SK-N-SH (cell line): ENCODE results near the gene ATRAID.

Experiments
- EP300 ChIP-seq, 2 experiments: IDR thresholded peaks; 2 replicates each; pipeline versions ENCODE4 v1.4.0 to v1.6.1; 2012; ENCODE audit warnings: borderline replicate concordance in 1 of 2, low read depth in 1 of 2, low read length in 1 of 2
- MXI1 ChIP-seq: IDR thresholded peaks from 2 replicates; pipeline ENCODE4 v1.6.1; 2012; ENCODE audit warnings: mild to moderate bottlenecking, low read depth, low read length, improper control_type of control experiment
- POLR2AphosphoS5 ChIP-seq: IDR thresholded peaks from 2 replicates; pipeline ENCODE4 v1.6.1; 2012; ENCODE audit warnings: low read depth, low read length
- RAD21 ChIP-seq: IDR thresholded peaks from 2 replicates; pipeline ENCODE4 v1.6.1; 2012; ENCODE audit warnings: mild to moderate bottlenecking, low read length
- RCOR1 ChIP-seq: fragments of 150-350 bp; IDR thresholded peaks from 2 replicates; pipeline ENCODE4 v1.6.1; 2017; ENCODE audit warnings: antibody characterized with exemption, low read length
- TF ChIP-seq, protein P1 (sequence below): fragments of 200-600 bp; sonication (generic); IDR thresholded peaks from 2 replicates; pipeline ENCODE4 v1.6.1; 2017; ENCODE audit warnings: antibody characterized with exemption, mild to moderate bottlenecking, moderate library complexity
- TF ChIP-seq, protein P2 (sequence below): IDR thresholded peaks from 2 replicates; pipeline ENCODE4 v1.6.1; 2012; ENCODE audit warnings: mild to moderate bottlenecking, low read depth, low read length, moderate library complexity
- TF ChIP-seq, protein P3 (sequence below): fragments of 150-350 bp; IDR thresholded peaks from 2 replicates; pipeline ENCODE4 v1.6.1; 2017; ENCODE audit warnings: antibody characterized with exemption, low read length, low read depth, borderline replicate concordance

DNA sequence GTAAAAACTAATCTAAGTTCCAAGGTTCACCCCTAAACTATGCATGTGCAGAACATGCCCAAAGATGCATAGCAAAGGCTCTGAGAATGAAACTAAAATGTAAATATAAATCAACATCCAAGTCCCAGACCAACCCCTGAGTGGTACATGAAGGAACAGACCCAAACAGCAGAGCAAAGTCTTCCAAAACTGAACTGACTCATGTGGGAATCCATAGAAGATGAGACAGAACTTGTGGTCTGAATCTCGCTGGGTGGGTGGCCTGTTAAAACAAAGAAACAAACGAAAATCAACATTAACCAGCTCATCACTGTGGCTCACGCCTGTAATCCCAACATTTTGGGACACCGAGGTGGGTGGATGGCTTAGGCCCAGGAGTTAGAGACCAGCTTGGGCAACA, 29.5 kb upstream of the ATRAID start:
- TF ChIP-seq, protein P1, sequence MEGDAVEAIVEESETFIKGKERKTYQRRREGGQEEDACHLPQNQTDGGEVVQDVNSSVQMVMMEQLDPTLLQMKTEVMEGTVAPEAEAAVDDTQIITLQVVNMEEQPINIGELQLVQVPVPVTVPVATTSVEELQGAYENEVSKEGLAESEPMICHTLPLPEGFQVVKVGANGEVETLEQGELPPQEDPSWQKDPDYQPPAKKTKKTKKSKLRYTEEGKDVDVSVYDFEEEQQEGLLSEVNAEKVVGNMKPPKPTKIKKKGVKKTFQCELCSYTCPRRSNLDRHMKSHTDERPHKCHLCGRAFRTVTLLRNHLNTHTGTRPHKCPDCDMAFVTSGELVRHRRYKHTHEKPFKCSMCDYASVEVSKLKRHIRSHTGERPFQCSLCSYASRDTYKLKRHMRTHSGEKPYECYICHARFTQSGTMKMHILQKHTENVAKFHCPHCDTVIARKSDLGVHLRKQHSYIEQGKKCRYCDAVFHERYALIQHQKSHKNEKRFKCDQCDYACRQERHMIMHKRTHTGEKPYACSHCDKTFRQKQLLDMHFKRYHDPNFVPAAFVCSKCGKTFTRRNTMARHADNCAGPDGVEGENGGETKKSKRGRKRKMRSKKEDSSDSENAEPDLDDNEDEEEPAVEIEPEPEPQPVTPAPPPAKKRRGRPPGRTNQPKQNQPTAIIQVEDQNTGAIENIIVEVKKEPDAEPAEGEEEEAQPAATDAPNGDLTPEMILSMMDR, result no peak
- TF ChIP-seq RAD21 (no peak), EP300 (IDR thresholded peaks at IDR 0.05; ENCODE audit: borderline replicate concordance in 1 of 2, low read depth in 1 of 2, low read length in 1 of 2) (no peak), MXI1 (no peak), POLR2AphosphoS5 (no peak), RCOR1 (no peak)
- TF ChIP-seq, protein P2, sequence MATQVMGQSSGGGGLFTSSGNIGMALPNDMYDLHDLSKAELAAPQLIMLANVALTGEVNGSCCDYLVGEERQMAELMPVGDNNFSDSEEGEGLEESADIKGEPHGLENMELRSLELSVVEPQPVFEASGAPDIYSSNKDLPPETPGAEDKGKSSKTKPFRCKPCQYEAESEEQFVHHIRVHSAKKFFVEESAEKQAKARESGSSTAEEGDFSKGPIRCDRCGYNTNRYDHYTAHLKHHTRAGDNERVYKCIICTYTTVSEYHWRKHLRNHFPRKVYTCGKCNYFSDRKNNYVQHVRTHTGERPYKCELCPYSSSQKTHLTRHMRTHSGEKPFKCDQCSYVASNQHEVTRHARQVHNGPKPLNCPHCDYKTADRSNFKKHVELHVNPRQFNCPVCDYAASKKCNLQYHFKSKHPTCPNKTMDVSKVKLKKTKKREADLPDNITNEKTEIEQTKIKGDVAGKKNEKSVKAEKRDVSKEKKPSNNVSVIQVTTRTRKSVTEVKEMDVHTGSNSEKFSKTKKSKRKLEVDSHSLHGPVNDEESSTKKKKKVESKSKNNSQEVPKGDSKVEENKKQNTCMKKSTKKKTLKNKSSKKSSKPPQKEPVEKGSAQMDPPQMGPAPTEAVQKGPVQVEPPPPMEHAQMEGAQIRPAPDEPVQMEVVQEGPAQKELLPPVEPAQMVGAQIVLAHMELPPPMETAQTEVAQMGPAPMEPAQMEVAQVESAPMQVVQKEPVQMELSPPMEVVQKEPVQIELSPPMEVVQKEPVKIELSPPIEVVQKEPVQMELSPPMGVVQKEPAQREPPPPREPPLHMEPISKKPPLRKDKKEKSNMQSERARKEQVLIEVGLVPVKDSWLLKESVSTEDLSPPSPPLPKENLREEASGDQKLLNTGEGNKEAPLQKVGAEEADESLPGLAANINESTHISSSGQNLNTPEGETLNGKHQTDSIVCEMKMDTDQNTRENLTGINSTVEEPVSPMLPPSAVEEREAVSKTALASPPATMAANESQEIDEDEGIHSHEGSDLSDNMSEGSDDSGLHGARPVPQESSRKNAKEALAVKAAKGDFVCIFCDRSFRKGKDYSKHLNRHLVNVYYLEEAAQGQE, result no peak
- TF ChIP-seq, protein P3, sequence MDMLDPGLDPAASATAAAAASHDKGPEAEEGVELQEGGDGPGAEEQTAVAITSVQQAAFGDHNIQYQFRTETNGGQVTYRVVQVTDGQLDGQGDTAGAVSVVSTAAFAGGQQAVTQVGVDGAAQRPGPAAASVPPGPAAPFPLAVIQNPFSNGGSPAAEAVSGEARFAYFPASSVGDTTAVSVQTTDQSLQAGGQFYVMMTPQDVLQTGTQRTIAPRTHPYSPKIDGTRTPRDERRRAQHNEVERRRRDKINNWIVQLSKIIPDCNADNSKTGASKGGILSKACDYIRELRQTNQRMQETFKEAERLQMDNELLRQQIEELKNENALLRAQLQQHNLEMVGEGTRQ, result no peak
